Measurements from ENCODE around the gene SV2C. TPM values are rescaled to one million over a fixed set of nuclear protein-coding genes. Genes with fewer than 3 reads are reported as not detected.

The SV2C gene
- total RNA-seq, 2 experiments from 2014 or later, result not detected

- POLR2A ChIA-PET, result no interaction called here
Observed at GRCh38 chr5:76385540-76385939, 302.4 kb downstream of the SV2C start.

GRCh38 chr5:76386360-76386759 is 303.2 kb downstream of the SV2C start:
- ChIA-PET CTCF (interaction anchor here (1.1 kb wide), 1 partner anchor 12 kb away, joined by 5 read pairs; no protein-coding TSS in a partner anchor), POLR2A (no interaction called here)

More at GRCh38 chr5:76385540-76385939, 302.4 kb downstream of the SV2C start:
- CTCF ChIA-PET, result interaction anchor here (0.7 kb wide), 1 partner anchor 822 kb away, joined by 4 read pairs; no protein-coding TSS in a partner anchor

- ChIA-PET POLR2A (no interaction called here), CTCF (interaction anchor here (1.3 to 1.6 kb wide), 2 partner anchors 14 to 28 kb away, joined by 3 to 5 read pairs; no protein-coding TSS in a partner anchor)
Observed at GRCh38 chr5:76388236-76388635, 305.1 kb downstream of the SV2C start.

- CTCF ChIA-PET, result interaction anchor here (1.1 to 1.6 kb wide), 3 partner anchors 13 to 155 kb away, joined by 3 to 5 read pairs (median 3); no protein-coding TSS in a partner anchor
- POLR2A ChIA-PET, result interaction anchor here (0.6 to 0.7 kb wide), 2 partner anchors 16 to 95 kb away, joined by 4 to 10 read pairs; no protein-coding TSS in a partner anchor
Observed at GRCh38 chr5:76388791-76389512, 305.8 kb downstream of the SV2C start.

- ChIA-PET POLR2A (interaction anchor here (0.6 to 0.7 kb wide), 2 partner anchors 15 to 95 kb away, joined by 4 to 10 read pairs; no protein-coding TSS in a partner anchor), CTCF (interaction anchor here (0.7 to 1.6 kb wide), 4 partner anchors 13 to 329 kb away, joined by 3 to 5 read pairs (median 4); no protein-coding TSS in a partner anchor)
Observed at GRCh38 chr5:76389513-76390154, 306.5 kb downstream of the SV2C start.

GRCh38 chr5:76391014-76391413 is 307.8 kb downstream of the SV2C start:
- ChIA-PET POLR2A (no interaction called here), CTCF (no interaction called here)

- ChIA-PET POLR2A (interaction anchor here (1.5 kb wide), 1 partner anchor 10 kb away, joined by 4 read pairs; no protein-coding TSS in a partner anchor), CTCF (interaction anchor here (0.6 to 1.3 kb wide), 3 partner anchors 9 to 122 kb away, joined by 3 to 4 read pairs (median 3); partner anchors contain the start of gene IQGAP2)
Observed at GRCh38 chr5:76393035-76393680, 310.0 kb downstream of the SV2C start.

- CTCF ChIA-PET, result interaction anchor here (1.5 kb wide), 1 partner anchor 54 kb away, joined by 3 read pairs; no protein-coding TSS in a partner anchor
- POLR2A ChIA-PET, result interaction anchor here (0.6 kb wide), 1 partner anchor 12 kb away, joined by 10 read pairs; no protein-coding TSS in a partner anchor
Observed at GRCh38 chr5:76397200-76397599, 314.0 kb downstream of the SV2C start.

GRCh38 chr5:76399268-76399667 is 316.1 kb downstream of the SV2C start:
- POLR2A ChIA-PET, result no interaction called here
- CTCF ChIA-PET, result no interaction called here

GRCh38 chr5:76400466-76400865 is 317.3 kb downstream of the SV2C start:
- CTCF ChIA-PET, result interaction anchor here (0.7 kb wide), 1 partner anchor 136 kb away, joined by 3 read pairs; no protein-coding TSS in a partner anchor
- POLR2A ChIA-PET, result no interaction called here

- ChIA-PET CTCF (interaction anchor here (0.5 to 2.4 kb wide), 10 partner anchors 8 to 165 kb away, joined by 3 to 31 read pairs (median 4); no protein-coding TSS in a partner anchor), POLR2A (interaction anchor here (0.6 to 3.9 kb wide), 5 partner anchors 141 to 1090 kb away, joined by 3 to 57 read pairs (median 9); no protein-coding TSS in a partner anchor)
Observed at GRCh38 chr5:76401801-76402250, 318.6 kb downstream of the SV2C start.

GRCh38 chr5:76402251-76402885 is 319.2 kb downstream of the SV2C start:
- ChIA-PET POLR2A (interaction anchor here (0.6 to 3.9 kb wide), 9 partner anchors 72 to 1089 kb away, joined by 3 to 57 read pairs (median 5); no protein-coding TSS in a partner anchor), CTCF (interaction anchor here (0.5 to 2.4 kb wide), 14 partner anchors 9 to 196 kb away, joined by 3 to 31 read pairs (median 4); no protein-coding TSS in a partner anchor)

GRCh38 chr5:76402886-76403765 is 319.9 kb downstream of the SV2C start, which contains the start of gene IQGAP2:
Gene IQGAP2 (plus strand): TSS chr5:76403285. CDS start chr5:76403546, 261 bp downstream.
- POLR2A ChIA-PET, result interaction anchor here (0.6 to 3.9 kb wide), 16 partner anchors 9 to 1365 kb away, joined by 3 to 57 read pairs (median 4); no protein-coding TSS in a partner anchor
- CTCF ChIA-PET, result interaction anchor here (0.8 to 2.4 kb wide), 19 partner anchors 9 to 372 kb away, joined by 3 to 31 read pairs (median 3); no protein-coding TSS in a partner anchor
